Activated CD4-positive, alpha-beta memory T cell treated with anti-CD3 and anti-CD28 coated beads for 36 hours (primary cell): ENCODE data around the gene MRPS18B. TPM values are rescaled to one million over a fixed set of nuclear protein-coding genes. Genes with fewer than 3 reads are reported as not detected.
A peak's percentile ranks its signal among the peaks of the same experiment; 100 is the strongest.

ENCODE experiments used
- CTCF ChIA-PET: fragments of 350-600 bp; sonication (Branson Sonifier 250); formaldehyde crosslinking; loops from one replicate; lab custom pipeline; 2021; ENCODE audit warnings: antibody characterized with exemption, inconsistent platforms; lab: Charles Lee
- POLR2A ChIA-PET: fragments of 350-600 bp; sonication (Branson Sonifier 250); formaldehyde crosslinking; loops from one replicate; lab custom pipeline; 2021; ENCODE audit warnings: antibody characterized with exemption; lab: Charles Lee
- DNase-seq: peaks from one replicate; pipeline ENCODE4 v3.0.0-alpha.2; 2020
- H3K27ac Mint-ChIP-seq: one replicate; pipeline ENCODE4 v1.8.0; 2021; ENCODE audit warnings: mixed read lengths
- H3K27me3 Mint-ChIP-seq: one replicate; pipeline ENCODE4 v1.8.0; 2021; ENCODE audit warnings: mixed read lengths
- H3K36me3 Mint-ChIP-seq: one replicate; pipeline ENCODE4 v1.8.0; 2021; ENCODE audit warnings: mixed read lengths
- H3K4me1 Mint-ChIP-seq: one replicate; pipeline ENCODE4 v1.8.0; 2021; ENCODE audit warnings: low read depth, mixed read lengths
- H3K4me3 Mint-ChIP-seq: one replicate; pipeline ENCODE4 v1.8.0; 2021; ENCODE audit warnings: mild to moderate bottlenecking, mixed read lengths
- H3K9me3 Mint-ChIP-seq: one replicate; pipeline ENCODE4 v1.8.0; 2021; ENCODE audit warnings: mixed read lengths
- intact Hi-C: fragments of 100-400 bp; cut with micrococcal nuclease; formaldehyde crosslinking; loops from one replicate; pipeline ENCODE4 v1.15.1; 2023
- total RNA-seq, 2 experiments: library from RNA; stranded (reverse); gene quantifications; one replicate each; pipeline ENCODE4 v1.2.3, GENCODE V29; 2021

The MRPS18B gene
- total RNA-seq, 2 experiments from 2014 or later, result 90.9 to 95.3 TPM

- intact Hi-C loops, result loop anchor here (5.0 kb wide), 5 partner anchors 73 to 882 kb away; partner anchors contain the start of genes HLA-C and MICB
- H3K27ac Mint-ChIP-seq, result peak overlapping the region; percentile 98
- H3K9me3 Mint-ChIP-seq, result no peaks in the 10 kb centered on the region
- ChIA-PET CTCF (interaction anchor here (0.7 to 4.2 kb wide), 13 partner anchors 11 to 260 kb away, joined by 3 to 42 read pairs (median 7); partner anchors contain the start of genes ABCF1 and TUBB), POLR2A (interaction anchor here (0.7 to 3.7 kb wide), 27 partner anchors 9 to 290 kb away, joined by 3 to 41 read pairs (median 6); partner anchors contain the start of genes ABCF1, C6orf136, DHX16 and GNL1)
- peak; percentile 42 for DNase-seq
- H3K4me1 Mint-ChIP-seq, result peaks cover 55% of the 10 kb centered on the region
- H3K36me3 Mint-ChIP-seq, result peaks cover 71% of the 10 kb centered on the region
- peak overlapping the region; percentile 97 for H3K4me3 Mint-ChIP-seq
- peaks cover 5% of the 10 kb centered on the region for H3K27me3 Mint-ChIP-seq
Observed at GRCh38 chr6:30615219-30615957, 2.3 kb upstream of the MRPS18B start.

DNA sequence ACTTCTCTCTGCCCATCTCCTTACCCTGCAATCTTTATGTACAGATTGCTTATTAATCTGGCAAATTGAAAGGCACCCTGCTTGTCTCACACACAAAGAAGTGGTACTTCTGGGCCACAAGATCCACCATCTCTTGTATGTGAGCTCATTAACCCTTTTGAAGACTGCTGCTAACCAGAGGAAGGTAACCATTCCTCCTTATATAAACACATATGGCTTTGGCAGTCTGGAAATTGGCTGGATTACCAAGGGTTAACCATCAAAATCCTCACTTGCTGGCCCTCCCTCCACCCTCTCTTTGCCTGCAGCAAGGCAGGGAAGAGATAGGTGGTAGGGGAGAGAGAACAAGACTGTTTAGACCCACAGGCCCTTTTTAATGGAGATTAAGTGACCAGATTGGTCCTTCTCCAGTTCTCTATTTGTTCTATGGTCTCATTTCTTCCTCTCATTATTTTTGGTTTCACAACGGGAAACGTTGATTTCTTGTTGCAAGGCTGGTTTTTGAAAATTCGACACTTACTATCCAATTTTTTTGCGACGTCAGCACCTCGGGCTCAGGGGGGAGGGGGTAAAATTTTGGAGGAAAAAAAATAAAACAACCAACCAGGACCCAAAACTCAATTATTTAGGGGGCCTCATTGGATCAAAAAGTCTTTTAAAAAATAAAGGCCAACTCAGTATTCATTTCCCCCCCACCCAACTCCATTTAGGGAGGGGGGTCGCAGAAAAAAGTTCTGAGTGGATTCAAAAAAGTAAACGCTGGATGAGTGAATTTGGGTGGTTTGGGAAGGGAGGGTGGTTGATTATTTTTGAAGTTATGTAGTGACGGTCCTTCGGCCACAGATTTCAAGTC lies 1.5 kb upstream of the MRPS18B start:
- Mint-ChIP-seq H3K27ac (peak overlapping the region; percentile 98), H3K27me3 (peaks cover 5% of the 10 kb centered on the region), H3K4me1 (peaks cover 51% of the 10 kb centered on the region), H3K9me3 (no peaks in the 10 kb centered on the region), H3K36me3 (peaks cover 71% of the 10 kb centered on the region), H3K4me3 (peak overlapping the region; percentile 97)
- CTCF ChIA-PET, result interaction anchor here (1.5 to 4.2 kb wide), 6 partner anchors 64 to 115 kb away, joined by 5 to 34 read pairs (median 24); partner anchors contain the start of gene TUBB
- POLR2A ChIA-PET, result interaction anchor here (0.5 to 3.7 kb wide), 14 partner anchors 8 to 129 kb away, joined by 3 to 41 read pairs (median 5); partner anchors contain the start of genes ABCF1, DHX16, GNL1 and IER3
- intact Hi-C loops, result loop anchor here (2.0 to 5.0 kb wide), 7 partner anchors 57 to 881 kb away; partner anchors contain the start of genes DHX16, HLA-C and MICB
- peak; percentile 36 for DNase-seq

GRCh38 chr6:30616811-30617564 lies 652 bp upstream of the MRPS18B start, which contains the start of gene PPP1R10:
PPP1R10 (minus strand) TSS chr6:30617243; CDS start chr6:30609944, 7,299 bp downstream.
- Mint-ChIP-seq H3K9me3 (no peaks in the 10 kb centered on the region), H3K27ac (peak within 1 kb of the TSS; percentile 98), H3K36me3 (peaks cover 69% of the 10 kb centered on the region), H3K4me3 (peak within 1 kb of the TSS; percentile 97), H3K27me3 (peaks cover 5% of the 10 kb centered on the region), H3K4me1 (peaks cover 45% of the 10 kb centered on the region)
- ChIA-PET POLR2A (interaction anchor here (0.6 to 1.8 kb wide), 14 partner anchors 10 to 925 kb away, joined by 3 to 11 read pairs (median 5); partner anchors contain the start of genes ABCF1, ATAT1, DDX39B and MDC1), CTCF (interaction anchor here (1.0 to 2.4 kb wide), 7 partner anchors 9 to 114 kb away, joined by 3 to 17 read pairs (median 6); partner anchors contain the start of genes ATAT1 and DHX16)
- DNase-seq, result peak; percentile 99
- intact Hi-C loops, result loop anchor here (1.0 to 5.0 kb wide), 15 partner anchors 9 to 880 kb away; partner anchors contain the start of genes ABCF1, ATAT1, C6orf136 and DHX16

- H3K27me3 Mint-ChIP-seq, result peaks cover 5% of the 10 kb centered on the region
- H3K4me1 Mint-ChIP-seq, result peaks cover 36% of the 10 kb centered on the region
- peak overlapping the region; percentile 98 for H3K27ac Mint-ChIP-seq
- H3K36me3 Mint-ChIP-seq, result peaks cover 65% of the 10 kb centered on the region
- peak overlapping the region; percentile 97 for H3K4me3 Mint-ChIP-seq
- POLR2A ChIA-PET, result interaction anchor here (0.9 to 1.8 kb wide), 16 partner anchors 8 to 923 kb away, joined by 3 to 11 read pairs (median 5); partner anchors contain the start of genes ABCF1, ATAT1, DDX39B and MDC1
- intact Hi-C loops, result loop anchor here (5.0 kb wide), 5 partner anchors 76 to 879 kb away; partner anchors contain the start of genes HLA-C and MICB
- CTCF ChIA-PET, result interaction anchor here (0.7 to 2.4 kb wide), 10 partner anchors 55 to 162 kb away, joined by 3 to 17 read pairs (median 4); partner anchors contain the start of gene DHX16
- no peaks in the 10 kb centered on the region for H3K9me3 Mint-ChIP-seq
- DNase-seq, result no peak
Observed at GRCh38 chr6:30618270-30618797, 694 bp downstream of the MRPS18B start.

DNA sequence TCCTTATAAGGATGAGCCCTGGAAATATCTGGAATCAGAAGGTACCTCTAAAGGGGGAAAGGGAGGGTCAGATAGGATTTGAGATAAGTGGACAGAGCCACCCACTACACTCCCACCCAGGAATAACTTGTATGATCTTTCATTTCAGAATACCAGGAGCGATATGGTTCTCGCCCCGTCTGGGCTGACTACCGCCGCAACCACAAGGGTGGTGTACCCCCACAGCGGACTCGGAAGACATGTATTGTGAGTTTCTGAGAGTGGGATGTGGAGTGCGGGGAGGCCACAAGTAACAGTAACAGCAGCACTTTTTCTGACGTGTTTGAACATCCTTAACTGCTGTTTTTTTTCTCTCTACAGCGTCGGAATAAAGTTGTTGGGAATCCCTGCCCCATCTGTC lies 1.9 kb downstream of the MRPS18B start:
- CTCF ChIA-PET, result interaction anchor here (0.8 to 2.4 kb wide), 2 partner anchors 59 to 62 kb away, joined by 3 to 11 read pairs; no protein-coding TSS in a partner anchor
- H3K27ac Mint-ChIP-seq, result peak overlapping the region; percentile 98
- peaks cover 5% of the 10 kb centered on the region for H3K27me3 Mint-ChIP-seq
- peak overlapping the region; percentile 97 for H3K4me3 Mint-ChIP-seq
- DNase-seq, result no peak
- peaks cover 26% of the 10 kb centered on the region for H3K4me1 Mint-ChIP-seq
- intact Hi-C loops, result loop anchor here (5.0 kb wide), 5 partner anchors 77 to 878 kb away; partner anchors contain the start of genes HLA-C and MICB
- peaks cover 57% of the 10 kb centered on the region for H3K36me3 Mint-ChIP-seq
- POLR2A ChIA-PET, result no interaction called here
- H3K9me3 Mint-ChIP-seq, result no peaks in the 10 kb centered on the region

DNA sequence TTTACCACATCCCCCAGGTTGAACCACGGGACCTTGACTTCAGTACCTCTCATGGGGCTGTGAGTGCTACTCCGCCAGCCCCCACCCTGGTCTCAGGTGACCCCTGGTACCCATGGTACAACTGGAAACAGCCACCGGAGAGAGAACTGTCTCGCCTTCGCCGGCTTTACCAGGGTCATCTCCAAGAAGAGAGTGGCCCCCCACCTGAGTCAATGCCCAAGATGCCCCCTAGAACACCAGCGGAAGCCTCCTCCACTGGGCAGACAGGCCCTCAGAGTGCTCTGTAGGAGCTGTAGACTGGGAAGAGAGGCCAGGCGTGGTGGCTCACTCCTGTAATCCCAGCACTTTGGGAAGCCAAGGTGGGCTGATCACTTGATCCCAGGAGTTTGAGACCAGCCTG lies 7.9 kb downstream of the MRPS18B start:
- Mint-ChIP-seq H3K27me3 (no peaks in the 10 kb centered on the region), H3K4me3 (no peak overlapping the region), H3K27ac (peak overlapping the region; percentile 7), H3K4me1 (peaks cover 29% of the 10 kb centered on the region), H3K36me3 (peaks cover 33% of the 10 kb centered on the region), H3K9me3 (no peaks in the 10 kb centered on the region)
- intact Hi-C loops, result no loop called here
- ChIA-PET CTCF (interaction anchor here (1.1 to 2.4 kb wide), 8 partner anchors 11 to 462 kb away, joined by 3 to 10 read pairs (median 4); no protein-coding TSS in a partner anchor), POLR2A (interaction anchor here (0.9 to 2.3 kb wide), 4 partner anchors 8 to 21 kb away, joined by 3 to 11 read pairs (median 8); partner anchors contain the start of genes C6orf136, MRPS18B and PPP1R10)
- no peak for DNase-seq

- POLR2A ChIA-PET, result interaction anchor here (0.6 to 2.3 kb wide), 6 partner anchors 9 to 243 kb away, joined by 3 to 11 read pairs (median 6); partner anchors contain the start of genes C6orf136, MRPS18B and PPP1R10
- CTCF ChIA-PET, result interaction anchor here (0.6 to 2.4 kb wide), 13 partner anchors 9 to 460 kb away, joined by 3 to 10 read pairs (median 4); partner anchors contain the start of genes ABCF1, MRPS18B and PPP1R10
- H3K4me1 Mint-ChIP-seq, result peaks cover 24% of the 10 kb centered on the region
- no peaks in the 10 kb centered on the region for H3K27me3 Mint-ChIP-seq
- peaks cover 33% of the 10 kb centered on the region for H3K36me3 Mint-ChIP-seq
- H3K9me3 Mint-ChIP-seq, result no peaks in the 10 kb centered on the region
- intact Hi-C loops, result loop anchor here (1.0 kb wide), 1 partner anchor 9 kb away; the partner anchor contains the start of genes MRPS18B and PPP1R10
- peak within 1 kb of the TSS; percentile 88 for H3K4me3 Mint-ChIP-seq
- DNase-seq, result peak; percentile 92
- peak within 1 kb of the TSS; percentile 90 for H3K27ac Mint-ChIP-seq
Observed at GRCh38 chr6:30626484-30627366, 9.1 kb downstream of the MRPS18B start, which contains the start of gene ATAT1. ATAT1 (plus strand) TSS chr6:30626874.

DNA sequence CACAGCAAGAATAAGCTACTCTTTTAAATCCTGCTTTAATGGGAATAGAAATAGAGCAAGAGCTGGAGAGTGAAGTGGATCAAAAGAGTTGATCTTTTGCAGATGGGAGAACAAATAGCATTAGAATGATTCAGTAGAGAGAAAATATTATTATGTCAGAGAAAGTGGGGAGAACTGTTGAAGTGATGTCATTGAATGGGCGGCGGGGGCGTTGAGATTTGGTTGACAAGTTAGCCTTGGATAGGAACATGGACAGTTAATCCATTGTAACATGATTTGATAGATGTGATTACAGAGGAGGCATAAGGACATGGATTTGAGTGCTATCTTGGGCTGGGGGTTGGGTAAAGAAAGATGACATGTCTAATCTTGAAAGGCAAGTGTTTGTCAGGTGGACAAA lies 18.2 kb downstream of the MRPS18B start:
- ChIA-PET POLR2A (no interaction called here), CTCF (interaction anchor here (1.4 kb wide), 1 partner anchor 95 kb away, joined by 3 read pairs; no protein-coding TSS in a partner anchor)
- intact Hi-C loops, result no loop called here

GRCh38 chr6:30640481-30640880 lies 22.8 kb downstream of the MRPS18B start:
- POLR2A ChIA-PET, result interaction anchor here (1.5 kb wide), 1 partner anchor 23 kb away, joined by 5 read pairs; the partner anchor contains the start of genes MRPS18B and PPP1R10
- Mint-ChIP-seq H3K27ac (no peak overlapping the region), H3K4me3 (no peak overlapping the region), H3K27me3 (no peaks in the 10 kb centered on the region), H3K36me3 (peaks cover 3% of the 10 kb centered on the region), H3K4me1 (peaks cover 5% of the 10 kb centered on the region), H3K9me3 (no peaks in the 10 kb centered on the region)
- CTCF ChIA-PET, result interaction anchor here (0.6 to 1.6 kb wide), 4 partner anchors 14 to 478 kb away, joined by 3 to 5 read pairs (median 4); partner anchors contain the start of gene ATAT1
- no peak for DNase-seq
- intact Hi-C loops, result no loop called here

More for the DNA sequence above, 18.2 kb downstream of the MRPS18B start:
- Mint-ChIP-seq H3K4me1 (no peaks in the 10 kb centered on the region), H3K9me3 (no peaks in the 10 kb centered on the region), H3K27ac (no peak overlapping the region), H3K27me3 (no peaks in the 10 kb centered on the region), H3K36me3 (peaks cover 13% of the 10 kb centered on the region), H3K4me3 (no peak overlapping the region)
- no peak for DNase-seq
